T-cell (primary cell): ENCODE data around the gene CCR7. TPM values are rescaled to one million over a fixed set of nuclear protein-coding genes. Genes with fewer than 3 reads are reported as not detected.

Source experiments
- ATAC-seq, 4 experiments: fragments of 200-7000 bp in 3 of 4; fragments of 150-1000 bp in 1 of 4; cut with Tn5 transposase; replicated peaks in 1 of 4; 1 replicate in 3 of 4; 2 replicates in 1 of 4; pipeline ENCODE4 v1.10.0; 2021; ENCODE audit warnings: moderate library complexity in 3 of 4, mild to moderate bottlenecking in 2 of 4, moderate number of reproducible peaks in 1 of 4
- CTCF ChIA-PET, 2 donors: fragments of 300-600 bp; sonication (Branson Sonifier 250); formaldehyde crosslinking; loops; one replicate each; lab custom pipeline; 2022; ENCODE audit warnings: antibody characterized with exemption in 2 of 2; lab: Charles Lee
- POLR2A ChIA-PET, 2 donors: fragments of 300-600 bp; sonication (Branson Sonifier 250); formaldehyde crosslinking; loops; one replicate each; lab custom pipeline; 2022; ENCODE audit warnings: antibody characterized with exemption in 2 of 2; lab: Charles Lee
- DNase-seq, 35 experiments: peaks; one replicate each; pipeline versions ENCODE4 v3.0.0 to v3.0.0-alpha.2; 2013 to 2023
- H3K27ac ChIP-seq: one replicate; pipeline ENCODE4 v1.5.1; 2013; ENCODE audit warnings: low read length
- H3K27me3 ChIP-seq, 2 experiments: replicated peaks in 1 of 2; 1 replicate in 1 of 2; 2 replicates in 1 of 2; pipeline versions ENCODE4 v1.6.1 to v1.7.0; 2013; ENCODE audit warnings: low read length in 1 of 2, mixed read lengths in 1 of 2; ENCODE audit not compliant: control insufficient read depth in 2 of 2, insufficient read depth in 2 of 2; ENCODE audit errors: extremely low read depth in 1 of 2
- H3K36me3 ChIP-seq, 2 donors: 1 replicate in 1 of 2; 2 replicates in 1 of 2; pipeline versions ENCODE4 v1.6.1 to v1.7.0; 2013; ENCODE audit warnings: low read length in 1 of 2; ENCODE audit not compliant: control insufficient read depth in 2 of 2, insufficient read depth in 1 of 2; ENCODE audit errors: extremely low read depth in 1 of 2
- H3K4me1 ChIP-seq, 2 experiments: 1 replicate in 1 of 2; 2 replicates in 1 of 2; pipeline versions ENCODE4 v1.6.1 to v1.7.0; 2013; ENCODE audit warnings: low read length in 2 of 2, mixed read lengths in 1 of 2; ENCODE audit not compliant: insufficient read depth in 2 of 2, control insufficient read depth in 1 of 2; ENCODE audit errors: extremely low read depth in 1 of 2
- H3K4me3 ChIP-seq, 2 donors: 1 replicate in 1 of 2; 2 replicates in 1 of 2; pipeline versions ENCODE4 v1.5.1 to v1.7.0; 2013; ENCODE audit warnings: mild to moderate bottlenecking in 2 of 2, low read length in 1 of 2, moderate library complexity in 1 of 2; ENCODE audit not compliant: control insufficient read depth in 1 of 2; ENCODE audit errors: extremely low read depth in 1 of 2
- H3K9me3 ChIP-seq: 2 replicates; pipeline ENCODE4 v1.7.0; 2013
- H3K27ac Mint-ChIP-seq, 2 donors: one replicate each; pipeline ENCODE4 v1.8.0; 2020 to 2021; ENCODE audit warnings: mild to moderate bottlenecking in 2 of 2, mixed read lengths in 2 of 2
- H3K27me3 Mint-ChIP-seq, 2 donors: one replicate each; pipeline ENCODE4 v1.8.0; 2021 to 2022; ENCODE audit warnings: mixed read lengths in 2 of 2
- H3K36me3 Mint-ChIP-seq: one replicate; pipeline ENCODE4 v1.8.0; 2021; ENCODE audit warnings: mixed read lengths
- H3K4me1 Mint-ChIP-seq, 3 donors: one replicate each; pipeline ENCODE4 v1.8.0; 2020 to 2022; ENCODE audit warnings: mixed read lengths in 3 of 3, mild to moderate bottlenecking in 1 of 3
- H3K4me3 Mint-ChIP-seq, 3 donors: one replicate each; pipeline ENCODE4 v1.8.0; 2020 to 2022; ENCODE audit warnings: mild to moderate bottlenecking in 3 of 3, mixed read lengths in 3 of 3, moderate library complexity in 3 of 3
- H3K9me3 Mint-ChIP-seq, 3 donors: one replicate each; pipeline ENCODE4 v1.8.0; 2020 to 2022; ENCODE audit warnings: mixed read lengths in 3 of 3
- WGBS: methylation state at CpG from one replicate; pipeline ENCODE4 v1.1.5; 2013; ENCODE audit warnings: missing lambda C conversion rate; ENCODE audit not compliant: insufficient coverage; 5-methylcytosine and 5-hydroxymethylcytosine counted together
- total RNA-seq, 35 experiments: library from RNA in 6 of 35; stranded (reverse) in 6 of 35; fragments of 120-200 nt in 1 of 35; gene quantifications; one replicate each; pipeline versions ENCODE4 v1.2.1 to v1.2.4 and lab custom pipeline; 2013 to 2026

CCR7 gene
- total RNA-seq, 5 donors from 2014 or later (not counting 1 experiment from before 2014, with no cell fraction given) = 173 to 438 (median 340) TPM

DNA sequence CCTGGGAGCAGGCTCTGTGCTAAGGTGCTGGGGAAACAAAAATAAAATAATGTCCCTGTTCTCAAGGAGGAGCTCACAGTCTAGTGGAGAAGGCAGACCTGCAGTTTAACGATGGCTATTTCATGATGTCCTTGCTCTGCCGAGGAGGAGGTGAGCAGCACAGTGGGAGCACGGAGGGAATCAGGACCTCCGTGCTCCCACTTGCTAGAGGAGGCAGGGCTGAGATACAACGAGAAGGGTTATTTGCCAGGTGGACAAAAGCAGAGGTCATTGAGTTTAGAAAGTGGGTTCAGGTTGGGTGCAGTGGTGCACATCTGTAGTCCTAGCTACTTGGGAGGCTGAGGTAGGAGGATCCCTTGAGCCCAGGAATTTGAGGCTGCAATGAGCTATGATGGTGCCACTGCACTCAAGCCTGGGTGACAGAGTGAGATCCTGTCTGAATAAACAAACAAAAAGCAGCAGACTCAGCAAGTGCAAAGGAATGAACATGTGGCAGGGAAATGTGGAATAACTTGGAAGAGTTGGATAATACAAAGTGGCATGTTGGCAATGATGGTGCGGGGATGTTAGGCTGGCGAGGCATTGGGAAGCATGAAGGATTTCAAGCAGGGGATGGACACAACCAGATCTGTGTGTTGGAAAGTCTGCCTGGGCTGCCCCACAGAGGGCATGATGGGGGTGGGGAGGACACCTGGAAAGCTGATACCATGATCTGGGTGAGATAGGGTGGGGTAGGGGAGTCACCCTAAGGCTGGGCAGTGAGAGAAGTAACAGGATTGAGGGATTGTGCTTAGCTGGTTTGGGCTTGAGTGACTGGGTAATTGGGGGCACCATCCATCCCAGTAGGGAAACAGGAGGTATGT is 51.0 kb downstream of the CCR7 start:
- WGBS = 93% methylated on average over 7 of the region's 7 CpGs
- H3K4me3 ChIP-seq = no peak overlapping the region
- peaks cover 41 to 56% of the 10 kb centered on the region in 2 experiments for H3K4me1 ChIP-seq
- peaks cover 0 to 1% of the 10 kb centered on the region in 2 experiments for H3K27me3 ChIP-seq
- peaks cover 55 to 58% (median 56%) of the 10 kb centered on the region in 3 donors for H3K4me1 Mint-ChIP-seq
- no peaks in the 10 kb centered on the region for H3K9me3 ChIP-seq
- peak overlapping the region; percentile 5 to 34 for H3K27ac Mint-ChIP-seq
- no peaks in the 10 kb centered on the region for H3K36me3 ChIP-seq
- ATAC-seq = no peak
- no peak for DNase-seq
- ChIA-PET POLR2A (no interaction called here), CTCF (interaction anchor here in 1 of 2 donors (0.6 to 0.7 kb wide), 2 partner anchors 34 to 271 kb away, joined by 3 read pairs; no protein-coding TSS in a partner anchor)
- H3K27me3 Mint-ChIP-seq = peaks cover 0 to 4% of the 10 kb centered on the region in 2 donors
- H3K27ac ChIP-seq = no peak overlapping the region
- no peaks in the 10 kb centered on the region for H3K9me3 Mint-ChIP-seq
- H3K36me3 Mint-ChIP-seq = no peaks in the 10 kb centered on the region
- H3K4me3 Mint-ChIP-seq = peak overlapping the region in 1 of 3 donors; percentile 78

DNA sequence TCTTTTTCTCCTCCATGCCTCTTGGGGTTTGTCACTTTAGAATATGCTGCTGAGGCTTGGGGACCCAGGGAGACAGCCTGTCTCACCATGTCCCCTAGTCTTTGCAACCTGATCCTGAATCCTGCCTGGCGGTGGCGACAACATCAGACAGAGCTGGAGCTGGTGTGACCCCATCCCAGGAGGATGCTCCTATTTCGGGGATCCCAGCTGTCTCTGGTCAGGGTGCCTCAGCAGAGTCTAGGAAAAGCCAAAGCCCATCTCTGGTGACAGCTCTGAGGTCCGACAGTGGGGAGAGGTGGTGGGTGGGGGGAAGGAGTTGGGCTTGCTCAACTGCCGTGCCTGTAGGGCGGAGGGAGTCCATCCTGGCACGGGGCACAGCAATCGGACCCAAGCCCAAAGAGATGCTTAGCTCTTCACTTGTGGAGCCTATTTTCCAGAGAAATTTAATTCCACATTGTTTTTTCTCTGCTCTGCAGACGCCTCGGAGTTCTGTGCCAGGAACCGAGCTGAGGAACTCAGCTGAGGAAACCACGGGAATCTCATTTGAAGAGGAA is 53.5 kb downstream of the CCR7 start:
- Mint-ChIP-seq H3K27me3 (peaks cover 0 to 4% of the 10 kb centered on the region in 2 donors), H3K9me3 (no peaks in the 10 kb centered on the region), H3K36me3 (no peaks in the 10 kb centered on the region), H3K4me3 (no peak overlapping the region), H3K27ac (no peak overlapping the region), H3K4me1 (peaks cover 32 to 36% (median 34%) of the 10 kb centered on the region in 3 donors)
- CTCF ChIA-PET = interaction anchor here in 1 of 2 donors (1.5 kb wide), 1 partner anchor 49 kb away, joined by 3 read pairs; no protein-coding TSS in a partner anchor
- Histone ChIP-seq H3K27ac (no peak overlapping the region), H3K9me3 (no peaks in the 10 kb centered on the region), H3K27me3 (no peaks in the 10 kb centered on the region), H3K36me3 (no peaks in the 10 kb centered on the region), H3K4me3 (no peak overlapping the region), H3K4me1 (peaks cover 21 to 31% of the 10 kb centered on the region in 2 experiments)
- DNase-seq = no peak
- POLR2A ChIA-PET = no interaction called here
- ATAC-seq = no peak
- 100% methylated on average over 6 of the region's 12 CpGs for WGBS

DNA sequence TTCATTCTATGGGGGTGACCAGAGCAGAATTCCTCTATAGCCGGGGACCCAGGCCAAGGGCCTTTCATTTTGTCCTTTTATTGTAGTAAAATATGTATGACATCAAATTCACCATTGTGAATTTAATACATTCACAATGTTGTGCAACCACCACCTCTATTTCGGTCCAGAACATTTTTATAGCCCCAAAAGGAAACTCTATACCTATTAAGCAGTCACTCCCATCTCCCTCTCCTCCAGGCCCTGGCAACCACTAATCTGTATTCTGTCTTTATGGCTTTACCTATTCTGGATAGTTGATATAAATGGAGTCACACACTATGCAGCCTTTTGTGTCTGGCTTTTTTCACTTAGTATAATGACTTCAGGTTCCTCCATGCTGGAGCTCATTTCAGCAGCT is 54.1 kb downstream of the CCR7 start:
- Histone ChIP-seq H3K36me3 (no peaks in the 10 kb centered on the region), H3K27ac (no peak overlapping the region), H3K27me3 (no peaks in the 10 kb centered on the region), H3K4me3 (no peak overlapping the region), H3K9me3 (no peaks in the 10 kb centered on the region), H3K4me1 (peaks cover 15 to 25% of the 10 kb centered on the region in 2 experiments)
- CTCF ChIA-PET = interaction anchor here (0.6 to 1.5 kb wide), 2 partner anchors 49 to 251 kb away, joined by 3 to 4 read pairs; no protein-coding TSS in a partner anchor
- no peaks in the 10 kb centered on the region for H3K36me3 Mint-ChIP-seq
- WGBS = no CpG with 5 or more reads among the region's 2 CpGs
- H3K27ac Mint-ChIP-seq = no peak overlapping the region
- H3K9me3 Mint-ChIP-seq = no peaks in the 10 kb centered on the region
- no peak for ATAC-seq
- peaks cover 26 to 34% (median 30%) of the 10 kb centered on the region in 3 donors for H3K4me1 Mint-ChIP-seq
- H3K4me3 Mint-ChIP-seq = no peak overlapping the region
- POLR2A ChIA-PET = no interaction called here
- no peak for DNase-seq
- H3K27me3 Mint-ChIP-seq = peaks cover 0 to 4% of the 10 kb centered on the region in 2 donors

DNA sequence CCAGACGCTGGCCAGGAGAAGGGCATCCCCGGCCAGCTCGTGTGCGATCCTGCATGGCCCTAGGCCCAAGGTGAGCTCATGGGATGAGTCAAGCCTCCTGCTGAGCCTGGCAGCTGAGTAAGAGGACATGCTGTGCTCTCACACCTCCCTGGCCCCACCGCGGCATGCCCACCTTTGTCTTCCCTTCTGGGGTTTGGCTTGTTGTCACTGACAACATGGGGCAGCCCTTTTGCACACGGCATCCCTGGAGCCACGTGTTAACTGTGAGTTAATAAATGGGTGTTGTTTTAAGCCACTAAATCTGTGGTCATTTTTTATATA is 55.0 kb downstream of the CCR7 start:
- POLR2A ChIA-PET = interaction anchor here in 1 of 2 donors (0.5 kb wide), 1 partner anchor 23 kb away, joined by 6 read pairs; no protein-coding TSS in a partner anchor
- H3K4me3 Mint-ChIP-seq = no peak overlapping the region
- no peaks in the 10 kb centered on the region for H3K36me3 Mint-ChIP-seq
- no peak overlapping the region for H3K27ac Mint-ChIP-seq
- H3K27ac ChIP-seq = no peak overlapping the region
- CTCF ChIA-PET = interaction anchor here in 1 of 2 donors (1.5 kb wide), 1 partner anchor 50 kb away, joined by 3 read pairs; no protein-coding TSS in a partner anchor
- 95% methylated on average over 4 of the region's 8 CpGs for WGBS
- no peaks in the 10 kb centered on the region for H3K9me3 ChIP-seq
- peaks cover 10 to 17% of the 10 kb centered on the region in 2 experiments for H3K4me1 ChIP-seq
- no peaks in the 10 kb centered on the region for H3K9me3 Mint-ChIP-seq
- H3K4me3 ChIP-seq = no peak overlapping the region
- H3K27me3 ChIP-seq = no peaks in the 10 kb centered on the region
- peaks cover 0 to 4% of the 10 kb centered on the region in 2 donors for H3K27me3 Mint-ChIP-seq
- H3K36me3 ChIP-seq = no peaks in the 10 kb centered on the region
- peaks cover 19 to 32% (median 25%) of the 10 kb centered on the region in 3 donors for H3K4me1 Mint-ChIP-seq
- no peak for DNase-seq
- ATAC-seq = no peak

DNA sequence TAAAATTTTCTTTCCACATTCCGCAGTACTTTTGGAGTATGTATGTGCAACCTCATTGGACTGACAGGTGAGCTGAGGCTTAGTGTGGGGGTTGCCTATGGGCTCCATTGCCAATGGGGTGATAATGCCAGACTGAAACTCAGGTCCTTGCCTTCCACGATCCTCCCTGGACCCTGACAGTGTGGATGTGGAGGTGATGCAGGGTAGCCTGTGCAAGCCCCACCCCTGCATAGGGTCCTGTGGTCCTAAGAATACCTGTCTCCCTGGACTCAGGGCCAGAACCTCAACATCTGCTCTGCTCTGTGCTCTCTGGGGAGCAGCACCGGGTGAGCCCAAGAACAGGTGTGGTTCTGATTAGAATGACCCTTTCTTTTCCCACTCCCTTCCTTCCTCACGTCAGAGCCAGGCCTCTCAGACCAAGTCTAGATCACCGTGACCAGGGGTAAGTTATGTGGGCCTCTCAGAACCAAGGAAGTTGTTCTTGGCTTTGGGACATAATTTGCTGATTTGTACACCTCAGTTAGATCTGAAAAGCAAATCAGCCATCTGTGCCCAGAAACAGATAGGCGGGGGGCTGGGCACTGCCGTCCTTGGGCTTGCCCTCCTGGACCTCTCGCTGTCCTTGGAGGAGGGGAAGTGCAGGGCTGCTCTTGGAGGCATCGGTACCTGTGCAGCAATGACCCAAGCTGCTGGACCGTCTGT is 55.5 kb downstream of the CCR7 start:
- Mint-ChIP-seq H3K36me3 (no peaks in the 10 kb centered on the region), H3K27me3 (peaks cover 0 to 4% of the 10 kb centered on the region in 2 donors), H3K27ac (no peak overlapping the region), H3K4me3 (no peak overlapping the region), H3K9me3 (no peaks in the 10 kb centered on the region), H3K4me1 (peaks cover 16 to 29% (median 21%) of the 10 kb centered on the region in 3 donors)
- no peaks in the 10 kb centered on the region for H3K9me3 ChIP-seq
- no peaks in the 10 kb centered on the region for H3K27me3 ChIP-seq
- no peak overlapping the region for H3K27ac ChIP-seq
- no peak for DNase-seq
- no peak for ATAC-seq
- peaks cover 5 to 12% of the 10 kb centered on the region in 2 experiments for H3K4me1 ChIP-seq
- no peak overlapping the region for H3K4me3 ChIP-seq
- no peaks in the 10 kb centered on the region for H3K36me3 ChIP-seq
- ChIA-PET CTCF (interaction anchor here in 1 of 2 donors (0.7 to 1.5 kb wide), 2 partner anchors 51 to 106 kb away, joined by 3 to 4 read pairs; no protein-coding TSS in a partner anchor), POLR2A (no interaction called here)
- 99% methylated on average over 6 of the region's 10 CpGs for WGBS

DNA sequence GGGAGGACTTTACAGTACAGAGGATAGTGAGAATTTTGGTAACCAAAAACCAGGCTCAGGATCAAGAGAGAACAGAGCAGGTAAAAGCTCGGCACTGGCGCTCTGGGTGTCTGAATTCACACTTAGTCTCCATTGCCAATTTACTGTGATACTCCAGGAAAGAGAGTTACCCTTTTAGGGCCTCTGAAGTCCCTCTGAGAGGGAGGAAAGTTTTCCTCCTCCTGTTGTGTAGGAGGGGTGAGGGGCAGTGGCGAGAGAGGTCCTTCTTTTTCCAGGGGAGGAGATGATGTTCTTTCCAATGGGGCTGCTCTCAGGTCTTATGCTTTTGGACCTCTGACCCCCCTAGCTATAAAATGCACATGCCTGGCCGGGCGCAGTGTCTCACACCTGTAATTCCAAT is 58.5 kb downstream of the CCR7 start:
- ChIA-PET CTCF (interaction anchor here (0.5 to 1.2 kb wide), 3 partner anchors 16 to 747 kb away, joined by 3 read pairs; no protein-coding TSS in a partner anchor), POLR2A (interaction anchor here in 1 of 2 donors (0.6 kb wide), 1 partner anchor 232 kb away, joined by 3 read pairs; no protein-coding TSS in a partner anchor)
- peaks cover 4 to 22% (median 7%) of the 10 kb centered on the region in 3 donors for H3K4me1 Mint-ChIP-seq
- H3K4me3 Mint-ChIP-seq = no peak overlapping the region
- DNase-seq (no peak), ATAC-seq (no peak)
- H3K9me3 Mint-ChIP-seq = no peaks in the 10 kb centered on the region
- peaks cover 0 to 2% of the 10 kb centered on the region in 2 experiments for H3K4me1 ChIP-seq
- no peaks in the 10 kb centered on the region for H3K9me3 ChIP-seq
- no peaks in the 10 kb centered on the region for H3K27me3 Mint-ChIP-seq
- H3K4me3 ChIP-seq = no peak overlapping the region
- H3K27ac Mint-ChIP-seq = no peak overlapping the region
- H3K27me3 ChIP-seq = peaks cover 0 to 2% of the 10 kb centered on the region in 2 experiments
- WGBS = no CpG with 5 or more reads among the region's 5 CpGs
- no peaks in the 10 kb centered on the region for H3K36me3 ChIP-seq
- H3K36me3 Mint-ChIP-seq = no peaks in the 10 kb centered on the region
- H3K27ac ChIP-seq = no peak overlapping the region
